Measurements from ENCODE around the gene ZCWPW2. TPM values are rescaled to one million over a fixed set of nuclear protein-coding genes. Genes with fewer than 3 reads are reported as not detected.
A peak's percentile ranks its signal among the peaks of the same experiment; 100 is the strongest.

The ZCWPW2 gene
- total and polyA plus RNA-seq, 2 of the 4 experiments (the other 2 are of a cell fraction): 0.18 to 0.24 TPM

GRCh38 chr3:28349469-28350000 lies 1.0 kb downstream of the ZCWPW2 start:
- Histone ChIP-seq H4K20me1 (ENCODE audit: insufficient read depth, low read length) (no peaks in the 10 kb centered on the region; the same call in 1 of the 2 replicates), H3K4me3 (ENCODE audit: insufficient read depth, low read depth, low read length) (peak overlapping the region; percentile 67), H3K23ac (ENCODE audit: low read depth, low read length) (peak overlapping the region; percentile 65; the same call in 1 of the 2 replicates), H2BK5ac (ENCODE audit: low read depth, low read length, poor library complexity, severe bottlenecking) (peak overlapping the region; percentile 78), H3K27me3 (ENCODE audit: control insufficient read depth, insufficient read depth, low read length) (no peaks in the 10 kb centered on the region), H4K5ac (ENCODE audit: low read depth, low read length) (peak overlapping the region; percentile 18; the same call in 1 of the 2 replicates), H2BK15ac (ENCODE audit: low read depth, low read length) (peak overlapping the region; percentile 24; the same call in 2 of the 3 replicates), H3K27ac (ENCODE audit: insufficient read depth, low read length) (peak overlapping the region; percentile 92), H3K36me3 (ENCODE audit: control insufficient read depth, insufficient read depth, low read length) (no peaks in the 10 kb centered on the region), H4K91ac (ENCODE audit: insufficient read depth, low read depth, low read length) (peak overlapping the region; percentile 64), H2AFZ (replicated peaks; ENCODE audit: low read length, poor library complexity) (peak overlapping the region; percentile 96), H3K79me1 (ENCODE audit: low read depth in 1 of 2, low read length in 2 of 2) (peaks cover 13 to 24% of the 10 kb centered on the region in 2 experiments), H3K14ac (replicated peaks; ENCODE audit: low read depth, low read length) (peak overlapping the region; percentile 79), H2AK9ac (replicated peaks; ENCODE audit: low read depth, low read length, poor library complexity) (no peak overlapping the region), H3K18ac (ENCODE audit: low read depth, low read length) (peak overlapping the region; percentile 41), H3K4me1 (ENCODE audit: control insufficient read depth, insufficient read depth, low read length) (no peaks in the 10 kb centered on the region), H3K4ac (ENCODE audit: low read depth, low read length) (peak overlapping the region; percentile 76), H3K9me3 (ENCODE audit: control insufficient read depth, insufficient read depth, low read length) (no peaks in the 10 kb centered on the region), H3K56ac (ENCODE audit: extremely low read depth, insufficient read depth, low read length) (peak overlapping the region; percentile 60), H3K9me1 (ENCODE audit: insufficient read depth, low read length) (no peaks in the 10 kb centered on the region), H2BK20ac (ENCODE audit: low read depth, low read length) (no peak overlapping the region), H4K8ac (ENCODE audit: low read depth in 2 of 2, low read length in 2 of 2) (peak overlapping the region; percentile 71 to 79; a peak in 3 of 4 replicates), H3K4me2 (ENCODE audit: low read depth, low read length) (peak overlapping the region; percentile 84), H3K9ac (ENCODE audit: low read depth, low read length) (peak overlapping the region; percentile 84), H2AK5ac (ENCODE audit: low read depth, low read length) (no peak overlapping the region), H2BK120ac (ENCODE audit: low read depth, low read length) (peak overlapping the region; percentile 49)
- peak; percentile 4 for DNase-seq
- ChIA-PET CTCF (interaction anchor here (0.6 kb wide), 1 partner anchor 111 kb away, joined by 3 read pairs; no protein-coding TSS in a partner anchor), POLR2A (ENCODE audit: unreplicated experiment) (interaction anchor here (0.5 to 0.8 kb wide), 5 partner anchors 28 to 1655 kb away, joined by 3 to 6 read pairs (median 3); no protein-coding TSS in a partner anchor)
- in situ Hi-C loops (cut with MboI; ENCODE audit: low sequenced_read_pairs): no loop called here
- intact Hi-C loops (cut with micrococcal nuclease): loop anchor here (10.0 kb wide), 1 partner anchor 1185 kb away; no protein-coding TSS in a partner anchor
- TSS peak; percentile 75 for BruUV-seq (replicated peaks)
- ATAC-seq (ENCODE audit: low read depth): no peak
- WGBS, 2 experiments (ENCODE audit: extremely low coverage in 2 of 2, insufficient read length in 1 of 2): no CpG with 5 or more reads among the region's 13 CpGs
- dilution Hi-C loops (cut with HindIII; ENCODE audit: low sequenced_read_pairs, unreplicated experiment): no loop called here
- TF ChIP-seq BHLHE40 (IDR thresholded peaks at IDR 0.05; ENCODE audit: low read depth, low read length) (no peak), FOS (IDR thresholded peaks at IDR 0.05; ENCODE audit: low read depth, low read length) (no peak), RAD21 (IDR thresholded peaks at IDR 0.05; ENCODE audit: low read length) (no peak), USF2 (IDR thresholded peaks at IDR 0.05; ENCODE audit: low read depth, low read length) (no peak), CHD1 (IDR thresholded peaks at IDR 0.05; ENCODE audit: low read depth, low read length) (no peak), SMC3 (IDR thresholded peaks at IDR 0.05; ENCODE audit: low read depth, low read length) (no peak), CTCF (conservative IDR thresholded peaks at IDR 0.05; ENCODE audit: low read depth, low read length) (no peak), MAZ (IDR thresholded peaks at IDR 0.05; ENCODE audit: borderline replicate concordance, low read depth, low read length) (no peak), POLR2A (IDR thresholded peaks at IDR 0.05; ENCODE audit: low read depth, low read length) (no peak), MAFK (IDR thresholded peaks at IDR 0.05; ENCODE audit: low read depth, low read length) (no peak), NFE2L2 (IDR thresholded peaks at IDR 0.05; ENCODE audit: low read depth, low read length) (no peak), RCOR1 (IDR thresholded peaks at IDR 0.05; ENCODE audit: insufficient replicate concordance, low read length) (no peak), MXI1 (IDR thresholded peaks at IDR 0.05; ENCODE audit: borderline replicate concordance, low read depth, low read length) (no peak; the same call in 1 of the 2 replicates), RFX5 (IDR thresholded peaks at IDR 0.05; ENCODE audit: low read depth, low read length) (no peak)
- TF ChIP-seq, protein P1, sequence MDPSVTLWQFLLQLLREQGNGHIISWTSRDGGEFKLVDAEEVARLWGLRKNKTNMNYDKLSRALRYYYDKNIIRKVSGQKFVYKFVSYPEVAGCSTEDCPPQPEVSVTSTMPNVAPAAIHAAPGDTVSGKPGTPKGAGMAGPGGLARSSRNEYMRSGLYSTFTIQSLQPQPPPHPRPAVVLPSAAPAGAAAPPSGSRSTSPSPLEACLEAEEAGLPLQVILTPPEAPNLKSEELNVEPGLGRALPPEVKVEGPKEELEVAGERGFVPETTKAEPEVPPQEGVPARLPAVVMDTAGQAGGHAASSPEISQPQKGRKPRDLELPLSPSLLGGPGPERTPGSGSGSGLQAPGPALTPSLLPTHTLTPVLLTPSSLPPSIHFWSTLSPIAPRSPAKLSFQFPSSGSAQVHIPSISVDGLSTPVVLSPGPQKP (IDR thresholded peaks at IDR 0.05; ENCODE audit: borderline replicate concordance, low read depth, low read length): no peak

All from IMR-90 (cell line).